Measurements from ENCODE around the gene TCF15. TPM values are rescaled to one million over a fixed set of nuclear protein-coding genes. Genes with fewer than 3 reads are reported as not detected.

TCF15 gene
- total and polyA plus RNA-seq, 2 of the 13 experiments (the other 11 are each of a cell fraction or from before 2014, with no cell fraction given) = not detected

DNA sequence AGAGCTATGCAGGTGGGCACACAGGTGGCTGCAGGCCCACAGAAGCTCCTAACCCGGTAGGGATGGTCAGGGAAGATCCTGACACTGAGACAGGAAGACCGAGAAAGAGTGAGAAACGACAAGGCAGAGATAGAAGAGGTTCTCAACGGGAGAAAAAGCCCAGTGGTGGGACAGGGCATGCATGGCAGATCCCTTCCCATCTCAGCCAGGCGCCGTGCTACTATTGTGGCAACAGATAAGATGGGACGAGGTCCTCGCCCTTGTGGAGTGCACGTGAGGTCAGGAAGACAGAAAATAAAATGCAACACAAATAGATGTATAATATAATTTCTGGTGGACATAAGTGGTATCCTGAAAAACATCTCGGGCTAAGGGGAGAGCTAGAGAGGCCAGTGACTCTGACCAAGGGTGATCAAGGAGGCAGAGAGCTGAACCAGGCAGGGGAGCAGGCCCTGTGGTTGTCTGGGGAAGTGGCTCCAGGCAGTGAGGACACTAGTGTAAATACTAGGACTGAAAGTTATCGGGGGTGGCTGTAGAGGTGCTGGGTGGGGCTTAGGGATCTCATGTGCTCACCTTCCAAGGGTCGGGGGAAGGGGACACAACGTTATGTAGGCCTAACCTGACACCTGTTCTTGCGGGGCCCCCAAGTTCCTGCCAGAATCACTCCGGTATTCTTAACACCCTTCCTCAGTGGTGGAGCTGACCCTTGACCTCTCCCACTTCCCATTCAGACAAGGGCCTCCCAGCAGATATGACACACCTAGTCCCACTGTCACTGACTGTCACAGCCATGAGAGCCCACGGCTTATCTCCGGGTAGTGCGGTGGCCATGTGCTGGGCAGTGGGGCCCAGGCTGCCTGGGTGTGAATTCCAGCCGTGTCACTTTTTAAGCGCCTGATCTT lies 41.9 kb upstream of the TCF15 start (continued):
- TF ChIP-seq RFXAP (CRISPR knock-in tag; IDR thresholded peaks at IDR 0.05; ENCODE audit: borderline replicate concordance) (0 out of 2 replicates have a peak, but pooled peaks have one; percentile 45), CENPT (CRISPR knock-in tag; IDR thresholded peaks at IDR 0.05; ENCODE audit: low read depth) (peak; percentile 26; the same call in 1 of the 2 replicates), RORA (CRISPR knock-in tag; IDR thresholded peaks at IDR 0.05) (no peak), HNF4G (IDR thresholded peaks at IDR 0.05; ENCODE audit: borderline replicate concordance, low read depth, low read length) (no peak), HNF4G (CRISPR knock-in tag; IDR thresholded peaks at IDR 0.05; ENCODE audit: borderline replicate concordance, low read depth) (0 out of 2 replicates have a peak, but pooled peaks have one; percentile 7), RNF2 (conservative IDR thresholded peaks at IDR 0.05; ENCODE audit: low read depth) (peak; percentile 58; the same call in 1 of the 2 replicates), ZNF121 (CRISPR knock-in tag; IDR thresholded peaks at IDR 0.05) (peak; percentile 52), MEIS1 (CRISPR knock-in tag; IDR thresholded peaks at IDR 0.05; ENCODE audit: borderline replicate concordance) (peak; percentile 48; the same call in 1 of the 2 replicates), ZNF501 (CRISPR knock-in tag; IDR thresholded peaks at IDR 0.05) (0 out of 2 replicates have a peak, but pooled peaks have one; percentile 64), SRY (CRISPR knock-in tag; IDR thresholded peaks at IDR 0.05) (no peak), POLR2G (IDR thresholded peaks at IDR 0.05; ENCODE audit: low read depth, low read length) (peak; percentile 42), ZNF879 (CRISPR knock-in tag; IDR thresholded peaks at IDR 0.05) (0 out of 2 replicates have a peak, but pooled peaks have one; percentile 82), TSC22D2 (CRISPR knock-in tag; IDR thresholded peaks at IDR 0.05; ENCODE audit: borderline replicate concordance) (no peak), MBNL3 (CRISPR knock-in tag; conservative IDR thresholded peaks at IDR 0.05) (no peak), KAT2B (IDR thresholded peaks at IDR 0.05; ENCODE audit: borderline replicate concordance, low read depth, low read length) (no peak), KLF11 (CRISPR knock-in tag; IDR thresholded peaks at IDR 0.05) (0 out of 2 replicates have a peak, but pooled peaks have one; percentile 18), ZNF709 (CRISPR knock-in tag; IDR thresholded peaks at IDR 0.05) (peak; percentile 9; the same call in 1 of the 2 replicates)
- TF ChIP-seq, protein P1, sequence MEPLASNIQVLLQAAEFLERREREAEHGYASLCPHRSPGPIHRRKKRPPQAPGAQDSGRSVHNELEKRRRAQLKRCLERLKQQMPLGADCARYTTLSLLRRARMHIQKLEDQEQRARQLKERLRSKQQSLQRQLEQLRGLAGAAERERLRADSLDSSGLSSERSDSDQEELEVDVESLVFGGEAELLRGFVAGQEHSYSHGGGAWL (CRISPR knock-in tag; IDR thresholded peaks at IDR 0.05) = no peak
- TF ChIP-seq, protein P2, sequence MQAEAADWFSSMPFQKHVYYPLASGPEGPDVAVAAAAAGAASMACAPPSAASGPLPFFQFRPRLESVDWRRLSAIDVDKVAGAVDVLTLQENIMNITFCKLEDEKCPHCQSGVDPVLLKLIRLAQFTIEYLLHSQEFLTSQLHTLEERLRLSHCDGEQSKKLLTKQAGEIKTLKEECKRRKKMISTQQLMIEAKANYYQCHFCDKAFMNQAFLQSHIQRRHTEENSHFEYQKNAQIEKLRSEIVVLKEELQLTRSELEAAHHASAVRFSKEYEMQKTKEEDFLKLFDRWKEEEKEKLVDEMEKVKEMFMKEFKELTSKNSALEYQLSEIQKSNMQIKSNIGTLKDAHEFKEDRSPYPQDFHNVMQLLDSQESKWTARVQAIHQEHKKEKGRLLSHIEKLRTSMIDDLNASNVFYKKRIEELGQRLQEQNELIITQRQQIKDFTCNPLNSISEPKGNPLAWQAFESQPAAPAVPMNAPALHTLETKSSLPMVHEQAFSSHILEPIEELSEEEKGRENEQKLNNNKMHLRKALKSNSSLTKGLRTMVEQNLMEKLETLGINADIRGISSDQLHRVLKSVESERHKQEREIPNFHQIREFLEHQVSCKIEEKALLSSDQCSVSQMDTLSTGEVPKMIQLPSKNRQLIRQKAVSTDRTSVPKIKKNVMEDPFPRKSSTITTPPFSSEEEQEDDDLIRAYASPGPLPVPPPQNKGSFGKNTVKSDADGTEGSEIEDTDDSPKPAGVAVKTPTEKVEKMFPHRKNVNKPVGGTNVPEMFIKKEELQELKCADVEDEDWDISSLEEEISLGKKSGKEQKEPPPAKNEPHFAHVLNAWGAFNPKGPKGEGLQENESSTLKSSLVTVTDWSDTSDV (CRISPR knock-in tag; IDR thresholded peaks at IDR 0.05) = 0 out of 2 replicates have a peak, but pooled peaks have one; percentile 14
- TF ChIP-seq, protein P3, sequence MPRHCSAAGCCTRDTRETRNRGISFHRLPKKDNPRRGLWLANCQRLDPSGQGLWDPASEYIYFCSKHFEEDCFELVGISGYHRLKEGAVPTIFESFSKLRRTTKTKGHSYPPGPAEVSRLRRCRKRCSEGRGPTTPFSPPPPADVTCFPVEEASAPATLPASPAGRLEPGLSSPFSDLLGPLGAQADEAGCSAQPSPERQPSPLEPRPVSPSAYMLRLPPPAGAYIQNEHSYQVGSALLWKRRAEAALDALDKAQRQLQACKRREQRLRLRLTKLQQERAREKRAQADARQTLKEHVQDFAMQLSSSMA (CRISPR knock-in tag; IDR thresholded peaks at IDR 0.05) = peak; percentile 80; the same call in 1 of the 2 replicates
- TF ChIP-seq, protein P4, sequence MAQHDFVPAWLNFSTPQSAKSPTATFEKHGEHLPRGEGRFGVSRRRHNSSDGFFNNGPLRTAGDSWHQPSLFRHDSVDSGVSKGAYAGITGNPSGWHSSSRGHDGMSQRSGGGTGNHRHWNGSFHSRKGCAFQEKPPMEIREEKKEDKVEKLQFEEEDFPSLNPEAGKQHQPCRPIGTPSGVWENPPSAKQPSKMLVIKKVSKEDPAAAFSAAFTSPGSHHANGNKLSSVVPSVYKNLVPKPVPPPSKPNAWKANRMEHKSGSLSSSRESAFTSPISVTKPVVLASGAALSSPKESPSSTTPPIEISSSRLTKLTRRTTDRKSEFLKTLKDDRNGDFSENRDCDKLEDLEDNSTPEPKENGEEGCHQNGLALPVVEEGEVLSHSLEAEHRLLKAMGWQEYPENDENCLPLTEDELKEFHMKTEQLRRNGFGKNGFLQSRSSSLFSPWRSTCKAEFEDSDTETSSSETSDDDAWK (CRISPR knock-in tag; IDR thresholded peaks at IDR 0.05) = no peak
- TF ChIP-seq, protein P5, sequence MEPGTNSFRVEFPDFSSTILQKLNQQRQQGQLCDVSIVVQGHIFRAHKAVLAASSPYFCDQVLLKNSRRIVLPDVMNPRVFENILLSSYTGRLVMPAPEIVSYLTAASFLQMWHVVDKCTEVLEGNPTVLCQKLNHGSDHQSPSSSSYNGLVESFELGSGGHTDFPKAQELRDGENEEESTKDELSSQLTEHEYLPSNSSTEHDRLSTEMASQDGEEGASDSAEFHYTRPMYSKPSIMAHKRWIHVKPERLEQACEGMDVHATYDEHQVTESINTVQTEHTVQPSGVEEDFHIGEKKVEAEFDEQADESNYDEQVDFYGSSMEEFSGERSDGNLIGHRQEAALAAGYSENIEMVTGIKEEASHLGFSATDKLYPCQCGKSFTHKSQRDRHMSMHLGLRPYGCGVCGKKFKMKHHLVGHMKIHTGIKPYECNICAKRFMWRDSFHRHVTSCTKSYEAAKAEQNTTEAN (CRISPR knock-in tag; conservative IDR thresholded peaks at IDR 0.05) = no peak

Data from HepG2 (cell line).